Measurements from ENCODE around the gene RIC3.

DNA sequence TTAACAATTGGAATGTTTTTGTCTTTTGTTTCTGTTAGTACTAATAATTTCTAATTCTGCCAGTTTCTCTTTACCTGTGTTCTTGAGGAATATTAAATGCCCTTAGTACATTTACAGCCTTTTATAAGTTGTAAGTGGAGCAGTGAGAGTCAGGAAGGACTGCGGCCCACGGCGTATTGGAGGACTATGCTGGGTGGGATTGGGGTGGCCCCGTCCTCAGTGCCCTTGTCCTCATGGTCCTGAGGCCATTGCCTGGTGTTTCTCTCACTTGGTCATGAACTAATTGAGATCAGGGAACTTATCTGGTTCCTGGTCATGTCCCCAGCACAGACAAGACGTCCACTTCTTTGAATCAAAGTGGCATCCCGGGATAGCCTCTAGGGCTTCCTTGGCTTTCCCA, 84.5 kb downstream of the RIC3 start:
- TF ChIP-seq POLR2A (IDR thresholded peaks at IDR 0.05) = no peak
- TF ChIP-seq, protein P1, sequence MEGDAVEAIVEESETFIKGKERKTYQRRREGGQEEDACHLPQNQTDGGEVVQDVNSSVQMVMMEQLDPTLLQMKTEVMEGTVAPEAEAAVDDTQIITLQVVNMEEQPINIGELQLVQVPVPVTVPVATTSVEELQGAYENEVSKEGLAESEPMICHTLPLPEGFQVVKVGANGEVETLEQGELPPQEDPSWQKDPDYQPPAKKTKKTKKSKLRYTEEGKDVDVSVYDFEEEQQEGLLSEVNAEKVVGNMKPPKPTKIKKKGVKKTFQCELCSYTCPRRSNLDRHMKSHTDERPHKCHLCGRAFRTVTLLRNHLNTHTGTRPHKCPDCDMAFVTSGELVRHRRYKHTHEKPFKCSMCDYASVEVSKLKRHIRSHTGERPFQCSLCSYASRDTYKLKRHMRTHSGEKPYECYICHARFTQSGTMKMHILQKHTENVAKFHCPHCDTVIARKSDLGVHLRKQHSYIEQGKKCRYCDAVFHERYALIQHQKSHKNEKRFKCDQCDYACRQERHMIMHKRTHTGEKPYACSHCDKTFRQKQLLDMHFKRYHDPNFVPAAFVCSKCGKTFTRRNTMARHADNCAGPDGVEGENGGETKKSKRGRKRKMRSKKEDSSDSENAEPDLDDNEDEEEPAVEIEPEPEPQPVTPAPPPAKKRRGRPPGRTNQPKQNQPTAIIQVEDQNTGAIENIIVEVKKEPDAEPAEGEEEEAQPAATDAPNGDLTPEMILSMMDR (IDR thresholded peaks at IDR 0.05) = no peak
